T-helper 1 cell treated with Interleukin-12 subunit alpha and Interleukin-12 subunit beta and Interleukin-4 antibody, amounts not matched to agents 30 μg/mL and 1 μg/mL, for 36 hours (primary cell): ENCODE data around the gene SPPL2A.
"Not testable (repeated sequence)": the region's sequence is repeated elsewhere in the genome, so short reads cannot be mapped to it uniquely, and the experiment has no call there.

Source experiments
- H3K27ac Mint-ChIP-seq: one replicate; pipeline ENCODE4 v1.8.0; 2021; ENCODE audit warnings: mild to moderate bottlenecking, mixed read lengths
- H3K27me3 Mint-ChIP-seq: one replicate; pipeline ENCODE4 v1.8.0; 2021; ENCODE audit warnings: low read depth, mixed read lengths
- H3K36me3 Mint-ChIP-seq: one replicate; pipeline ENCODE4 v1.8.0; 2021; ENCODE audit warnings: low read depth, mixed read lengths
- H3K4me1 Mint-ChIP-seq: one replicate; pipeline ENCODE4 v1.8.0; 2021; ENCODE audit warnings: low read depth, mixed read lengths
- H3K4me3 Mint-ChIP-seq: one replicate; pipeline ENCODE4 v1.8.0; 2021; ENCODE audit warnings: mild to moderate bottlenecking, moderate library complexity, mixed read lengths
- H3K9me3 Mint-ChIP-seq: one replicate; pipeline ENCODE4 v1.8.0; 2021; ENCODE audit warnings: mixed read lengths

Gene SPPL2A

DNA sequence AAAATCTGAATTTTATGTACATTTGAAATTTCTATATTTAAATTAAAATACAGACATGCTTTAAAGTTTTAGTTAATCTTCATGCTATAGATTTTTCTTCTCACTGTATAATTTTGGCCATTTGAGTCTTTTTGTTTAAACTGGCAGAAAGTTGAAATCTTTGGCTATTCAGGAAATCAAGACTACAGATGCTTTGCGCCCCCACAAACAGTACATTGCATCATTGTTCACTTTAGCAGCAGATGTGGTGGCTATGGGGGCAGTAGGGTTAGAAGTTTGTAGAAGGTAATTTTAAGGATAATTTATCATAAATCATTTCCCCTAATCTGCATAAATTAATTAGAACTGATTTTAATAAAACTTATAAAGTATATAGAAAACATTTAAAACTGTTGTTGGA lies 20.9 kb downstream of the SPPL2A start:
- Mint-ChIP-seq H3K36me3 (peaks cover 13% of the 10 kb centered on the region), H3K4me1 (no peaks in the 10 kb centered on the region), H3K9me3 (no peaks in the 10 kb centered on the region), H3K27me3 (no peaks in the 10 kb centered on the region), H3K4me3 (no peak overlapping the region), H3K27ac (no peak overlapping the region)

DNA sequence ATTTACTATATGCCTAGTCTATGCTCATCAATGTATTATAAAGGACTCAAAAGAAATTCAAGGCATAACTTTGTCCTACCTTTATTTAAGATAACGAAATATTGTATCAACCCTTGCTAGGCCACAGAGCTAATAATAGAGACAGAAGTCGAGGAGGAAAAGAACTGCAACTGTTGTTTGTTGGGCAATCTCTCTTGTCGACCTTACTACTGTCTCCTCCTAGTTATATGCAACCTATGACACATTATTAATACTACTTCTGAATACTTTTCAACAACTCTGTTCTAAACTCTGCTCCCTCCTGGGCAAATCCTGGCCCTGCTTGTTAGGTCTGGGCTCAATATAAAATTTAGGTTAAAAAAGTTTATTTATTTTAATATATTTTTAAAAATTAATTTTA lies 24.6 kb downstream of the SPPL2A start:
- H3K27ac Mint-ChIP-seq = no peak overlapping the region
- no peak overlapping the region for H3K4me3 Mint-ChIP-seq
- peaks cover 9% of the 10 kb centered on the region for H3K36me3 Mint-ChIP-seq
- no peaks in the 10 kb centered on the region for H3K9me3 Mint-ChIP-seq
- H3K27me3 Mint-ChIP-seq = no peaks in the 10 kb centered on the region
- H3K4me1 Mint-ChIP-seq = no peaks in the 10 kb centered on the region

DNA sequence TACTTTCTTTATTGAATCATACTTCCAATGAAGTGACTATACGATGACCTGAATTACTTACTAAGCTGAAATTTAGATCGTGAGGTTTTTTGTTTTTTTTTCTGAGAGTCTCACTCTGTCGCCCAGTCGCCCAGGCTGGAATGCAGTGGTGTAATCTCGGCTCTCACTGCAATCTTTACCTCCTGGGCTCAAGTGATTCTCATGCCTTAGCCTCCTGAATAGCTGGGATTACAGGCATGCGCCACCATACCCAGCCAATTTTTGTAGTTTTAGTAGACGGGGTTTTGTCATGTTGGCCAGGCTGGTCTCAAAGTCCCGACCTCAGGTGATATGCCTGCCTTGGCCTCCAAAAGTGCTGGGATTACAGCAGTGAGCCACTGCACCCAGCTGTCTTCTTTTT lies 28.7 kb downstream of the SPPL2A start:
- no peaks in the 10 kb centered on the region for H3K4me1 Mint-ChIP-seq
- H3K27me3 Mint-ChIP-seq = no peaks in the 10 kb centered on the region
- H3K4me3 Mint-ChIP-seq = no peak overlapping the region
- H3K36me3 Mint-ChIP-seq = peaks cover 33% of the 10 kb centered on the region
- no peaks in the 10 kb centered on the region for H3K9me3 Mint-ChIP-seq
- H3K27ac Mint-ChIP-seq = no peak overlapping the region

DNA sequence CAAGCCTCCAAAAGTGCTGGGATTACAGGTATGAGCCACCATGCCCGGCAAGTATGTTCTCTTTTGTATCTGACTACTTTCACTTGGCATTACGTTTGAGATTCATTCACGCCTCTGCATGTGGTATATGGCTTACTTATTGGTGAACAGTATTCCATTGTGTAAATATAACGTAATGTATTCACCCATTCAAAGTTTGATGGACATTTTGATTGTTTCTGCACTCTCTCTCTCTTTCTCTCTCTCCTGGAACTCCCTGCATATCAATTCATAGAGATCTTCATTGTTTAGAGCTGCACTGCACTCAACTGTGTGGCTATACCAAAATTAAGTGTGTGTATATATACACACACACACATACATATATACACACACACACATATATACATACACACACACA lies 30.4 kb downstream of the SPPL2A start:
- Mint-ChIP-seq H3K9me3 (no peaks in the 10 kb centered on the region), H3K27me3 (no peaks in the 10 kb centered on the region), H3K4me3 (no peak overlapping the region), H3K4me1 (no peaks in the 10 kb centered on the region), H3K36me3 (peaks cover 35% of the 10 kb centered on the region), H3K27ac (no peak overlapping the region)

DNA sequence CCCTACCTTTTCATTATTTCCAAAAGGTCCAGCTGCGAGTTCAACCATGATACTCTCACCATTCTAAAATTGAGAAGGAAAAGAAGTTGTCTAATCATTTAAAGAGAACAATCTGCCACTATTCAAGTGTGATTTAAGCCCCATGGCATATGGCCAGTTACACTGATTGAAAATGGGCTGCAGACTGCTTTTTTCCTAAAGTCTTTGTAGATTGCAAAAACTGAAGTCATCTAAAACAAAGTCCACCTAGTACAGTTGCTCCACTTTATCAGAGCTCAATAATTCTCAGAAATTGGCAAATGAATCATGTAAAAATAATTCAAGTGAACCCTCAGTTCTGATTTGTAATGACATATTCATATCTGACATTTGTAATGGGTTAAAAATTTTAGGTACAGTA lies 39.2 kb downstream of the SPPL2A start:
- H3K9me3 Mint-ChIP-seq = no peaks in the 10 kb centered on the region
- no peak overlapping the region for H3K4me3 Mint-ChIP-seq
- H3K36me3 Mint-ChIP-seq = peaks cover 37% of the 10 kb centered on the region
- no peaks in the 10 kb centered on the region for H3K4me1 Mint-ChIP-seq
- no peaks in the 10 kb centered on the region for H3K27me3 Mint-ChIP-seq
- no peak overlapping the region for H3K27ac Mint-ChIP-seq

DNA sequence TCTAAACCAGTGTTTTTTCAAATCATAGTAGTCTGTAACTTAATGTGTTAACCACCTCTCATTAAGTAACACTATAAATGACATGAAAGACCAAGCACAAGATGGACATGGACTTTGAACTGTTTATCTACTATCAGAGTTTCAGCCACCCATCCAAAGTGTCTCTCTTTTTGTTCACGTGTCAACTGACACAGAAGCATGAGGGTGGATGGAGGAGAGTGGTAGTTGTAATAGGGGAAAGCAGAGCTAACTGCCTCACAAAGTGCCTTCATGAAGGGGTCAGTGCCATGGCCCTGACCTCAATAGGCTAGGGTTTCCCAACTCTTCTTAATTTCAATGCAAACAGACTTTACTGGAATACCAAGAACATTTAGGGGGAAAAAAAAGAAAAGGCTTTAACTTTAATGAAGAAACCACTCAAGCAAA lies 46.8 kb downstream of the SPPL2A start:
- Mint-ChIP-seq H3K27me3 (no peaks in the 10 kb centered on the region), H3K9me3 (no peaks in the 10 kb centered on the region), H3K4me3 (no peak overlapping the region), H3K27ac (no peak overlapping the region), H3K36me3 (peaks cover 35% of the 10 kb centered on the region), H3K4me1 (no peaks in the 10 kb centered on the region)

DNA sequence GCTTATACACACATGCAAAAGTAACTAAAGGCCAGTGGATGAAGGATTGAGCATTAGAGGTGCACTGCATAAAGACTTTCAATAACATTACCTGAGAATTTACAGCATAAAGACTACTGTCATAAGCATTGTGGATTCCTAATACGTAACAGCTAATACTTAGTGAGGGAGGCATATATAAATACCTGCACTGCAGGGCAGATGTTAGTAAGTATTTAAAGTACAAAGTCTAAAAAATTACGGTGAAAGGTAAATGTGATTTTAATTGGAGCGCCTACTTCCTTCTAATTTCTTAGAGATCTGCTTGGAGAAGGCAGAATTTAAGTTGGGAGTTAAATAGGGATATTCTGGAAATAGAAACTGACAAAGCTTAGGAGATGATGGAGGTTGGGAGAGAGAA lies 53.5 kb downstream of the SPPL2A start:
- Mint-ChIP-seq H3K4me3 (no peak overlapping the region), H3K36me3 (peaks cover 15% of the 10 kb centered on the region), H3K4me1 (peaks cover 3% of the 10 kb centered on the region), H3K27me3 (no peaks in the 10 kb centered on the region), H3K9me3 (no peaks in the 10 kb centered on the region), H3K27ac (no peak overlapping the region)

DNA sequence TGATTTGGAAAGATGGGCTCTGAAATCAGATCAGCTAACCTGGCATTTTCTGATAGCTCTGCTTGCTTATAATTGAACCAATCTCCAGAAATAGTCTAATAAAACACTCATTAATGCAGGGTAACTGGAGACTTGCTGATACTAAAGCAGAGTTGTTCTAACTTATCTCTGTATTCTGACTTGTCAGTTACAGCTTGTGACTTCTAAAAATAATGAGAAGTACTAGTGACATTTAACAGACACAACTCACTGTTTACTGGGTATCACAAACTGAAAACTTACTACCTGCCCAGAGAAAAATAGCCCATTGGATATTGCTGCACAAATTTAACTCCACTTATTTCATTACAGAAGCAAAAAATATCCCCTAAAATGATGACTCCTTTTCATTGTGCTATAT lies 54.9 kb downstream of the SPPL2A start:
- Mint-ChIP-seq H3K9me3 (no peaks in the 10 kb centered on the region), H3K4me3 (no peak overlapping the region), H3K27ac (no peak overlapping the region), H3K27me3 (no peaks in the 10 kb centered on the region), H3K36me3 (peaks cover 12% of the 10 kb centered on the region), H3K4me1 (peaks cover 3% of the 10 kb centered on the region)

DNA sequence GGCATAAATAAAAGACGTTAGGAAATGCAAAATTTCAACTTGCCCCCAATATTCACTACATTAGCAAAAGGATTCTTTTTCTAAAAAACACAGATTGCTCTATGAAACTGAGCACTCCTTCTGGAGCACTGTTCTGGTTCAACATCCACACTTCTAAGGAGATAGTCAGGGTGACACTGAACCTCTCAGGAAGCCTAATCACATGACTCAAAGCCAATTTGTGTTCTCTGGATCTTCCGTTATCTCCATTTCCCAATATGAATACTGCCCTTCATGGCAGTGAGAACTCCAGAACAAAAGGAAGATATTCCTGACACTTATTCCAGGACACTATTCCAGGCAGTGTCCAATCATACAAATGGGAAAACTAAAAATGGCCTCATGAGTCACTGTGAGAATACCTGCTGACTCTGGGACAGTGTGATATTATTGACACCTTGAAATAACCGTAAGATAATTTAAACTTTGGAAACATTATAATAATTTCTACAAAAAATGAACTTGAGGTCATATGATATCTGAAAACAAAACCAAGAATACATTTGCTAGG lies 57.6 kb downstream of the SPPL2A start:
- H3K9me3 Mint-ChIP-seq = no peaks in the 10 kb centered on the region
- peaks cover 9% of the 10 kb centered on the region for H3K36me3 Mint-ChIP-seq
- no peaks in the 10 kb centered on the region for H3K27me3 Mint-ChIP-seq
- H3K4me1 Mint-ChIP-seq = peaks cover 3% of the 10 kb centered on the region
- H3K4me3 Mint-ChIP-seq = no peak overlapping the region
- no peak overlapping the region for H3K27ac Mint-ChIP-seq

DNA sequence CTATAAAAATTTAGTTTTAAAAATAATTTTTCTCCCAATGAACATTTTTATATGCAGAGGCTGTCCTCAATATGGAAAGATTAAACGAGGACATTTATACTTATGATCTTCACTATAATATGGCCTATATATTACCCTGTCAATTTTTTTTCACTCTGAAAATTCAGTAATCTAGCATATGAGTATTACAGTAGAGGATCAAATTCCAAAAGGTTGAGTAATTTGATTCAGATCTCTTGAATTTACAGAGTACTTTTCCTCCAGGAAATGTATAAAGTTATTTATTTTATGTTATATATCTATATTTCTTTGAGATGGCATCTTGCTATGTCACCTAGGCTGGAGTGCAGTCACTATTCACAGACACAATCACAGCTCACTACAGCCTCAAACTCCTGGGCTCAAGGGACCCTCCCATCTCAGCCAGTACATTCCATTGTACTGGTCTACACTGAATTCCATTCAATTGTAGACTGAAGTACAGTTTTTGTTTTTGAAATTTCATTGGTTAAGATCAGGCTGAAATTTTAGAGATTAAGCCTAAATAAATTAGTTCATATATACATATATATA lies 62.7 kb downstream of the SPPL2A start:
- no peaks in the 10 kb centered on the region for H3K27me3 Mint-ChIP-seq
- H3K4me1 Mint-ChIP-seq = no peaks in the 10 kb centered on the region
- H3K4me3 Mint-ChIP-seq = no peak overlapping the region
- H3K9me3 Mint-ChIP-seq = no peaks in the 10 kb centered on the region
- H3K27ac Mint-ChIP-seq = no peak overlapping the region
- peaks cover 10% of the 10 kb centered on the region for H3K36me3 Mint-ChIP-seq

DNA sequence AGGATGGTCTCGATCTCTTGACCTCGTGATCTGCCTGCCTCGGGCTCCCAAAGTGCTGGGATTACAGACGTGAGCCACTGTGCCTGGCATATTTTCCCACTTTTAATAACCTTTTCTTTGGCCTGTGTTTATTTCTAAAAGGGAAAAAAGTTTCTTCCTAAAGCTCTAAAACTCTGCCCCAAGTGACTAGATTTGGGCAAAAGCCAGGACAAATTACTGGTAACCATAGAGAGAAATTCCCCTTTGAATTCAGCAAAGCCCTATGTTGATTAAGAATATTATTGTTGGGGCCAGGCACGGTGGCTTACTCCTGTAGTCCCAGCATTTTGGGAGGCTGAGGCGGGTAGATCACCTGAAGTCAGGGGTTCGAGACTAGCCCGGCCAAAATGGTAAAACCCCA lies 67.4 kb downstream of the SPPL2A start:
- Mint-ChIP-seq H3K4me1 (no peaks in the 10 kb centered on the region), H3K4me3 (no peak overlapping the region), H3K27ac (no peak overlapping the region), H3K36me3 (peaks cover 6% of the 10 kb centered on the region), H3K27me3 (no peaks in the 10 kb centered on the region), H3K9me3 (no peaks in the 10 kb centered on the region)

DNA sequence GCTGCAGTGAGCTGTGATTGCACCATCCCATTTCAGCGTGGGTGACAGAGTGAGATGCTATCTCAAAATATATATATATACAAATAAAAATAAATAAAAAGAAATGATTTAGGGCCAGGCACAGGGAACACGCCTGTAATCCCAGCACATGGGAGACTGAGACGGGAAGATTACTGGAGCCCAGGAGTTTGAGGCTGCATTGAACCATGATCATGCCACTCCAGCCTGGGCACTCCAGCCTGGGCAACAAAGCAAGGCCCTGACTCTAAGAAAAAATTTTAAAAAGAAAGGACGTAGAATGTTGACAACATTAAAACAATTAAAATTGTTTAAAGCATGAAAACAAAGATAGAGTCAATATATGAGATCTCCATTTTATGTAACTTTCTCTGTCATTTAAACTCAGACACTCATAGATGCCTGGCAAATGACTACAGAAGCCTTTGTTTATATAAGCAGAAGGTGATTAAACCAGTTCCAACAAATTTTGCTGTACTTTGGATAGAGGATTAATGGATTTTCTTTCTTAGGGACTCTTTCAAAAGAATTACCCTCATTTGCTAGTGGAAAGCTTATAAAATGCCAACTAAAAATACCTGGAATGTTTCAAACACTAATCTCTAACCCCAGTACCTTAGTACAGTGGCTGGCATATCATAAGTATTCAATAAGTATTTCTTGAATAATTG lies 68.3 kb downstream of the SPPL2A start:
- no peaks in the 10 kb centered on the region for H3K27me3 Mint-ChIP-seq
- H3K9me3 Mint-ChIP-seq = no peaks in the 10 kb centered on the region
- no peak overlapping the region for H3K27ac Mint-ChIP-seq
- peaks cover 4% of the 10 kb centered on the region for H3K36me3 Mint-ChIP-seq
- H3K4me3 Mint-ChIP-seq = no peak overlapping the region
- no peaks in the 10 kb centered on the region for H3K4me1 Mint-ChIP-seq

DNA sequence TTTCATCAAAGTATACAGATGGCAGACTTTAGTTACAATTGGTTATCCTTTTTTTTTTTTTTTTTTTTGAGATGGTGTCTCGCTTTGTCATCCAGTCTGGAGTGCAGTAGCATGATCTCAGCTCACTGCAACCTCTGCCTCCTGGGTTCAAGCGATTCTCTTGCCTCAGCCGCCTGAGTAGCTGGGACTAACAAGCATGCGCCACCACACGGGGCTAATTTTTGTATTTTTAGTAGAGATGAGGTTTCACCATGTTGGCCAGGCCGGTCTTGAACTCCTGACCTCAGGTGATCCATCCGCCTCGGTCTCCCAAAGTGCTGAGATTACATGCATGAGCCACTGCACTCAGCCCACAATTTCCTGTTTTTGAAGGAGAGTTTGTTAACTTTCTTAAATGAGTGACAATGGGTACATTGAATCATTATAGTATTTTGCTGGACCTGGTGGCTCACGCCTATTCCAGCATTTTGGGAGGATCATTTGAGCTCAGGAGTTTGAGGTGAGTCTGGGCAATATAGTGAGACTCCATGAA lies 70.8 kb downstream of the SPPL2A start:
- H3K4me1 Mint-ChIP-seq, H3K9me3 Mint-ChIP-seq, H3K27me3 Mint-ChIP-seq, H3K36me3 Mint-ChIP-seq, H3K27ac Mint-ChIP-seq, H3K4me3 Mint-ChIP-seq: not testable (repeated sequence)

DNA sequence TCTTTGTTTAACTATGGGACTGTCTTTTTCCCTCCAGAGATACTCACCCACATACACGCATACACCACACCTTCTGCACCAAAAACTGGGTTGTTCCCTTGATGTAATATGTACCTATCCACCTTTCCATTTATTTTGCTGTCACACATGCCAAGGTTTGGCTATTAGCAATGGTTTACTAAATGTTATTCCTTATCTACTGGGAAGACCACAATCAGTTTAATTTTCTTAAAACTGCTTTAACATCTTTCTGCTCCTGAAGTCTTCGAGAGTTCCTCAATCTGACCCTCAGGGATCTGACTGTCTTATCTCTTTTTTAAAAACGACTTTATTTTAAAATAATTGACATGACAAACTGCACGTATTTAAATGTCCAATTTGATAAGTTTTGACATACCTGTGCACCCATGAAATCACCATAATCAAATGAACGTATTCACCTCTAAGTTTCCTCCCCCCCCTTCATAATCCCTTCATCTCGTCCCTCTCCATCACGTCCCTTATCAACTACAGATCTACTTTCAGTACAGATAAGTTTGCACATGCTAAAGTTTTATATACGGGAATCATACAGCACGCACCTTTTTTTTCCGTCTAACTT lies 78.1 kb downstream of the SPPL2A start:
- no peaks in the 10 kb centered on the region for H3K27me3 Mint-ChIP-seq
- H3K36me3 Mint-ChIP-seq = peaks cover 19% of the 10 kb centered on the region
- peak overlapping the region; percentile 92 for H3K27ac Mint-ChIP-seq
- no peaks in the 10 kb centered on the region for H3K9me3 Mint-ChIP-seq
- H3K4me3 Mint-ChIP-seq = peak overlapping the region; percentile 99
- peaks cover 36% of the 10 kb centered on the region for H3K4me1 Mint-ChIP-seq
